H1 (cell line): Measurements from ENCODE around the gene GNAO1. TPM values are rescaled to one million over a fixed set of nuclear protein-coding genes. Genes with fewer than 3 reads are reported as not detected.

ENCODE experiments used
- CBX5 ChIP-seq: fragments of 300-800, 300-1000 bp; sonication (generic); IDR thresholded peaks from 2 replicates; pipeline ENCODE4 v1.7.1; 2016; ENCODE audit warnings: antibody characterized with exemption, low read length, low read depth
- CHD1 ChIP-seq: IDR thresholded peaks from 2 replicates; pipeline ENCODE4 v1.6.1; 2012; ENCODE audit warnings: low read depth, low read length, improper control_type of control experiment
- MAX ChIP-seq: IDR thresholded peaks from 2 replicates; pipeline ENCODE4 v1.6.1; 2012; ENCODE audit warnings: inconsistent platforms
- POU5F1 ChIP-seq: IDR thresholded peaks from 2 replicates; pipeline ENCODE4 v1.6.1; 2011; ENCODE audit warnings: low read depth, mild to moderate bottlenecking, low read length, moderate library complexity
- SRF ChIP-seq: IDR thresholded peaks from 2 replicates; pipeline ENCODE4 v1.6.1; 2011; ENCODE audit warnings: mild to moderate bottlenecking, low read depth, low read length, moderate library complexity
- SUZ12 ChIP-seq: fragments of 200-600 bp; sonication (generic); IDR thresholded peaks from 2 replicates; pipeline ENCODE4 v1.6.1; 2012; ENCODE audit warnings: mild to moderate bottlenecking, inconsistent platforms, low read length, moderate library complexity, mixed read lengths
- polyA plus RNA-seq, 7 experiments: library from polyadenylated mRNA; depleted of rRNA in 3 of 7; stranded (reverse) in 5 of 7; unstranded in 2 of 7; fragments of >200 nt in 5 of 7; fragments of 200-250 nt in 2 of 7; gene quantifications; 1 replicate in 5 of 7; 2 replicates in 1 of 7; 4 replicates in 1 of 7; pipeline versions ENCODE4 v1.2.1 to v1.2.3, GENCODE V29; 2011 to 2013; ENCODE audit warnings: missing spikeins in 2 of 7, mixed read lengths in 2 of 7
- total RNA-seq: library from RNA; stranded (reverse); fragmentation: NEBNext Ultra II Directional; extraction: Animal tissue kit (Norgen Biotek cat#: 25700); gene quantifications from 2 replicates; pipeline ENCODE4 v1.2.1, GENCODE V29; 2021

The GNAO1 gene
- total and polyA plus RNA-seq, 2 of the 8 experiments (the other 6 are each of a cell fraction or from before 2014, with no cell fraction given): 6.7 to 34.4 TPM

GRCh38 chr16:56346131-56346890, 155.0 kb downstream of the GNAO1 start (continued):
- TF ChIP-seq POU5F1: no peak
- TF ChIP-seq SRF: no peak
- no peak for TF ChIP-seq CHD1
- no peak for TF ChIP-seq SUZ12
- TF ChIP-seq CBX5: no peak
- no peak for TF ChIP-seq MAX
